ENCODE measurements around the gene CSRNP3.

The CSRNP3 gene

DNA sequence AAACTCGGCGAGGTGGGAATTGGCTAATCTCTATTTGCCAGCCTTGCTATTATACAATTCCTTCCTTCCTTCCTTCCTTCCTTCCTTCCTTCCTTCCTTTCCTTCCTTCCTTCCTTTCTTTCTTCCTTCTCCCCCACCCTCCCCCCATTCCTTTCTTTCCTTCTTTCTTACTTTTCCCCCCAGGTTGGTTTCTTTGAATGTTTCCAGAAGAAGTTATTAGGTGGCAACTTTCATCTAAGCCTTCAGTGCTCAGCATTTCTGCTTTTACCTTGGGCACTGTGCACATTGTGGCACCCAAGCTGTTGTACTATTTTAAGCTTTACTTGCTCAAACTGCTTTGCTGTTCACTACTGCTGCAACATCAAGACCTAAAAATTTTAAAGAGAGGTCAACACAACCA is 17.2 kb upstream of the CSRNP3 start:
- TF ChIP-seq FOXP2 (optimal IDR thresholded peaks at IDR 0.05; ENCODE audit: borderline replicate concordance, extremely low read depth, extremely low read length, insufficient read depth) (no peak), TAF1 (IDR thresholded peaks at IDR 0.05; ENCODE audit: borderline replicate concordance, insufficient read depth, low read length) (no peak), POLR2AphosphoS5 (IDR thresholded peaks at IDR 0.05; ENCODE audit: low read depth, low read length) (no peak), SIN3A (IDR thresholded peaks at IDR 0.05; ENCODE audit: borderline replicate concordance, insufficient read depth, low read length) (no peak)
- TF ChIP-seq, protein P1, sequence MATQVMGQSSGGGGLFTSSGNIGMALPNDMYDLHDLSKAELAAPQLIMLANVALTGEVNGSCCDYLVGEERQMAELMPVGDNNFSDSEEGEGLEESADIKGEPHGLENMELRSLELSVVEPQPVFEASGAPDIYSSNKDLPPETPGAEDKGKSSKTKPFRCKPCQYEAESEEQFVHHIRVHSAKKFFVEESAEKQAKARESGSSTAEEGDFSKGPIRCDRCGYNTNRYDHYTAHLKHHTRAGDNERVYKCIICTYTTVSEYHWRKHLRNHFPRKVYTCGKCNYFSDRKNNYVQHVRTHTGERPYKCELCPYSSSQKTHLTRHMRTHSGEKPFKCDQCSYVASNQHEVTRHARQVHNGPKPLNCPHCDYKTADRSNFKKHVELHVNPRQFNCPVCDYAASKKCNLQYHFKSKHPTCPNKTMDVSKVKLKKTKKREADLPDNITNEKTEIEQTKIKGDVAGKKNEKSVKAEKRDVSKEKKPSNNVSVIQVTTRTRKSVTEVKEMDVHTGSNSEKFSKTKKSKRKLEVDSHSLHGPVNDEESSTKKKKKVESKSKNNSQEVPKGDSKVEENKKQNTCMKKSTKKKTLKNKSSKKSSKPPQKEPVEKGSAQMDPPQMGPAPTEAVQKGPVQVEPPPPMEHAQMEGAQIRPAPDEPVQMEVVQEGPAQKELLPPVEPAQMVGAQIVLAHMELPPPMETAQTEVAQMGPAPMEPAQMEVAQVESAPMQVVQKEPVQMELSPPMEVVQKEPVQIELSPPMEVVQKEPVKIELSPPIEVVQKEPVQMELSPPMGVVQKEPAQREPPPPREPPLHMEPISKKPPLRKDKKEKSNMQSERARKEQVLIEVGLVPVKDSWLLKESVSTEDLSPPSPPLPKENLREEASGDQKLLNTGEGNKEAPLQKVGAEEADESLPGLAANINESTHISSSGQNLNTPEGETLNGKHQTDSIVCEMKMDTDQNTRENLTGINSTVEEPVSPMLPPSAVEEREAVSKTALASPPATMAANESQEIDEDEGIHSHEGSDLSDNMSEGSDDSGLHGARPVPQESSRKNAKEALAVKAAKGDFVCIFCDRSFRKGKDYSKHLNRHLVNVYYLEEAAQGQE (IDR thresholded peaks at IDR 0.05; ENCODE audit: insufficient read depth in 1 of 2, low read depth in 2 of 2, low read length in 2 of 2), result no peak

- TF ChIP-seq, protein P1 (IDR thresholded peaks at IDR 0.05; ENCODE audit: insufficient read depth in 1 of 2, low read depth in 2 of 2, low read length in 2 of 2), result no peak
- TF ChIP-seq SIN3A (IDR thresholded peaks at IDR 0.05; ENCODE audit: borderline replicate concordance, insufficient read depth, low read length), result no peak
Observed at GRCh38 chr2:165453561-165454094, 15.9 kb upstream of the CSRNP3 start.

DNA sequence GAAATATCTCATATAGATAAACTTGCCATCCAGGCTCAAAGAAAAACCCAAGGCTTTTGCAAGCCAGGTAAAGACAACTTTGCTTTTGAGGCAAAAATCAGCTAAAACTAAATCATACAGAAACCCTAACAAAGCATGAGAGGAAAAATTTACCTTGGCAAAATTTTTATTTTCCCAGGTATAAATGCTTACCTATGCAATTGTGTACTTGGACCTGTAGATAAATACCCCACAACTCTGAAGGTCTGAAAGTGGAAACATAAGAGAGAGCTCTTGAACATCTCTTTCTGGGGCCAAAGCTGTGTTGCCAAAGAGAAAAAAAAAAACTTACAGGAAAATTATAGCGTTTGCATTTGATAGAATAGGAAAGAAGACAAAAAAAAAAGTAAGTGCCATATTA is 14.6 kb upstream of the CSRNP3 start:
- TF ChIP-seq POLR2AphosphoS5 (IDR thresholded peaks at IDR 0.05; ENCODE audit: low read depth, low read length) (no peak), FOXP2 (optimal IDR thresholded peaks at IDR 0.05; ENCODE audit: borderline replicate concordance, extremely low read depth, extremely low read length, insufficient read depth) (no peak), TAF1 (IDR thresholded peaks at IDR 0.05; ENCODE audit: borderline replicate concordance, insufficient read depth, low read length) (no peak), SIN3A (IDR thresholded peaks at IDR 0.05; ENCODE audit: borderline replicate concordance, insufficient read depth, low read length) (no peak)
- TF ChIP-seq, protein P1 (IDR thresholded peaks at IDR 0.05; ENCODE audit: insufficient read depth in 1 of 2, low read depth in 2 of 2, low read length in 2 of 2), result no peak

DNA sequence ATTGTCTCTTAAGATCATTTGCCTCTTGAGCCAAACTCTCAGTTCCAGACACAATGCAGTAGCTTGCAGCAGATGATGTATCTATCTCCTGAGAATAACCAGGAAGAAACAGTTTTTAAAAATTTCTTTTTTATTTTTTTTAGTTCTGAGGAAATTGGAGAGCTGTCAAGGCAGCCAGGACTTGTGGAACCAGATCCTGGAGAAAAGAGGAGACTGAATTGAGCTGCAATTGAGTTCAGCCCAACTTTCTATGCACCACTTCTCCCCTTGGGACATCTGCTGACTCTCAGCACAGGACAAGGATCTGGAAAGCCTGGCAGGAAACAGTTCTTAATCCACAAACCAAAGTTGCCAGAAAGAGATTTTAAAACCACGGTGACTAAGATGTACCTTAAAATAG is 13.5 kb upstream of the CSRNP3 start:
- TF ChIP-seq SIN3A (IDR thresholded peaks at IDR 0.05; ENCODE audit: borderline replicate concordance, insufficient read depth, low read length) (no peak), POLR2AphosphoS5 (IDR thresholded peaks at IDR 0.05; ENCODE audit: low read depth, low read length) (no peak), TAF1 (IDR thresholded peaks at IDR 0.05; ENCODE audit: borderline replicate concordance, insufficient read depth, low read length) (no peak), FOXP2 (optimal IDR thresholded peaks at IDR 0.05; ENCODE audit: borderline replicate concordance, extremely low read depth, extremely low read length, insufficient read depth) (no peak)
- TF ChIP-seq, protein P1 (IDR thresholded peaks at IDR 0.05; ENCODE audit: insufficient read depth in 1 of 2, low read depth in 2 of 2, low read length in 2 of 2), result no peak

GRCh38 chr2:165462443-165462842 is 7.1 kb upstream of the CSRNP3 start:
- no peak for TF ChIP-seq SIN3A (IDR thresholded peaks at IDR 0.05; ENCODE audit: borderline replicate concordance, insufficient read depth, low read length)
- TF ChIP-seq, protein P1 (IDR thresholded peaks at IDR 0.05; ENCODE audit: insufficient read depth in 1 of 2, low read depth in 2 of 2, low read length in 2 of 2), result no peak; a peak in 1 of 4 replicates
- no peak for TF ChIP-seq POLR2AphosphoS5 (IDR thresholded peaks at IDR 0.05; ENCODE audit: low read depth, low read length)
- no peak for TF ChIP-seq FOXP2 (optimal IDR thresholded peaks at IDR 0.05; ENCODE audit: borderline replicate concordance, extremely low read depth, extremely low read length, insufficient read depth)
- no peak for TF ChIP-seq TAF1 (IDR thresholded peaks at IDR 0.05; ENCODE audit: borderline replicate concordance, insufficient read depth, low read length)
